Trophoblast cell (in vitro differentiated cells and primary cell): ENCODE measurements around the gene KCNB1.

Experiments used
- DNase-seq, 2 donors: peaks; one replicate each; pipeline ENCODE4 v3.0.0-alpha.2; 2016
- H2AFZ ChIP-seq: 2 replicates; pipeline ENCODE4 v1.6.1; 2013; ENCODE audit warnings: low read length, moderate library complexity, mild to moderate bottlenecking; ENCODE audit not compliant: insufficient read depth, poor library complexity
- H2AK5ac ChIP-seq: 2 replicates; pipeline ENCODE4 v1.6.1; 2013; ENCODE audit warnings: mild to moderate bottlenecking, low read length
- H2BK120ac ChIP-seq: 2 replicates; pipeline ENCODE4 v1.6.1; 2013; ENCODE audit warnings: low read length, mild to moderate bottlenecking, moderate library complexity; ENCODE audit not compliant: insufficient read depth, poor library complexity
- H2BK12ac ChIP-seq: 2 replicates; pipeline ENCODE4 v1.6.1; 2013; ENCODE audit warnings: mild to moderate bottlenecking, low read length, moderate library complexity
- H2BK5ac ChIP-seq: 2 replicates; pipeline ENCODE4 v1.6.1; 2013; ENCODE audit warnings: low read length, low read depth, moderate library complexity, mild to moderate bottlenecking; ENCODE audit not compliant: poor library complexity
- H3K14ac ChIP-seq: 2 replicates; pipeline ENCODE4 v1.6.1; 2013; ENCODE audit warnings: mild to moderate bottlenecking, low read length
- H3K18ac ChIP-seq: 2 replicates; pipeline ENCODE4 v1.6.1; 2013; ENCODE audit warnings: mild to moderate bottlenecking, low read length
- H3K23ac ChIP-seq: 2 replicates; pipeline ENCODE4 v1.6.1; 2013; ENCODE audit warnings: low read length
- H3K27ac ChIP-seq: 2 replicates; pipeline ENCODE4 v1.5.1; 2013; ENCODE audit warnings: low read depth, mild to moderate bottlenecking, inconsistent platforms, low read length, moderate library complexity
- H3K27me3 ChIP-seq: 2 replicates; pipeline ENCODE4 v1.6.1; 2013; ENCODE audit warnings: inconsistent platforms, mild to moderate bottlenecking, low read length, moderate library complexity; ENCODE audit not compliant: insufficient read depth
- H3K36me3 ChIP-seq, 2 experiments: 1 replicate in 1 of 2; 2 replicates in 1 of 2; pipeline ENCODE4 v1.6.1; 2013; ENCODE audit warnings: low read length in 2 of 2, mild to moderate bottlenecking in 2 of 2, moderate library complexity in 1 of 2; ENCODE audit not compliant: insufficient read depth in 2 of 2, control insufficient read depth in 1 of 2
- H3K4ac ChIP-seq: 2 replicates; pipeline ENCODE4 v1.6.1; 2013; ENCODE audit warnings: low read depth, mild to moderate bottlenecking, low read length, moderate library complexity
- H3K4me1 ChIP-seq, 2 experiments: 1 replicate in 1 of 2; 2 replicates in 1 of 2; pipeline ENCODE4 v1.6.1; 2013; ENCODE audit warnings: low read length in 2 of 2, mild to moderate bottlenecking in 2 of 2, moderate library complexity in 1 of 2; ENCODE audit not compliant: insufficient read depth in 2 of 2, control insufficient read depth in 1 of 2
- H3K4me2 ChIP-seq: 2 replicates; pipeline ENCODE4 v1.6.1; 2013; ENCODE audit warnings: inconsistent platforms, mild to moderate bottlenecking, low read length, moderate library complexity
- H3K4me3 ChIP-seq: 2 replicates; pipeline ENCODE4 v1.5.1; 2013; ENCODE audit warnings: mild to moderate bottlenecking, low read depth, low read length, inconsistent platforms
- H3K79me1 ChIP-seq: one replicate; pipeline ENCODE4 v1.6.1; 2013; ENCODE audit warnings: low read length
- H3K79me2 ChIP-seq: 2 replicates; pipeline ENCODE4 v1.6.1; 2013; ENCODE audit warnings: low read length, mild to moderate bottlenecking; ENCODE audit not compliant: control insufficient read depth, insufficient read depth, poor library complexity
- H3K9ac ChIP-seq: 2 replicates; pipeline ENCODE4 v1.6.1; 2013; ENCODE audit warnings: mild to moderate bottlenecking, low read length
- H3K9me3 ChIP-seq: 2 replicates; pipeline ENCODE4 v1.6.1; 2013; ENCODE audit warnings: low read depth, mild to moderate bottlenecking, control low read depth, inconsistent platforms, low read length; ENCODE audit not compliant: insufficient read depth
- H4K12ac ChIP-seq: 2 replicates; pipeline ENCODE4 v1.6.1; 2013; ENCODE audit warnings: low read depth, mild to moderate bottlenecking, low read length, moderate library complexity
- H4K8ac ChIP-seq: 2 replicates; pipeline ENCODE4 v1.6.1; 2013; ENCODE audit warnings: low read depth, mild to moderate bottlenecking, low read length, moderate library complexity
- H4K91ac ChIP-seq: one replicate; pipeline ENCODE4 v1.6.1; 2013; ENCODE audit warnings: low read depth, mild to moderate bottlenecking, low read length, moderate library complexity
- WGBS: extraction: QIAGEN DNeasy Blood & Tissue Kit; methylation state at CpG from one replicate; pipeline ENCODE4 v1.1.7; 2013; ENCODE audit warnings: missing lambda C conversion rate; ENCODE audit not compliant: insufficient read length, insufficient coverage; ENCODE audit errors: extremely low coverage; 5-methylcytosine and 5-hydroxymethylcytosine counted together

Gene KCNB1

GRCh38 chr20:49471397-49471796 is 11.1 kb downstream of the KCNB1 start:
- H3K36me3 ChIP-seq, result no peaks in the 10 kb centered on the region
- DNase-seq, result no peak
- H4K8ac ChIP-seq, result no peak overlapping the region
- no peak overlapping the region for H3K14ac ChIP-seq
- no peak overlapping the region for H3K4me3 ChIP-seq
- no peak overlapping the region for H2BK12ac ChIP-seq
- no peaks in the 10 kb centered on the region for H3K27me3 ChIP-seq
- H3K18ac ChIP-seq, result no peak overlapping the region
- no peak overlapping the region for H3K4ac ChIP-seq
- H2AFZ ChIP-seq, result no peak overlapping the region
- no peak overlapping the region for H2BK5ac ChIP-seq
- H2AK5ac ChIP-seq, result no peak overlapping the region
- H3K23ac ChIP-seq, result no peak overlapping the region
- H3K79me2 ChIP-seq, result no peaks in the 10 kb centered on the region
- no peaks in the 10 kb centered on the region for H3K79me1 ChIP-seq
- H2BK120ac ChIP-seq, result no peak overlapping the region
- no peak overlapping the region for H3K9ac ChIP-seq
- H4K91ac ChIP-seq, result no peak overlapping the region
- WGBS, result no CpG with 5 or more reads among the region's 5 CpGs
- no peaks in the 10 kb centered on the region for H3K4me1 ChIP-seq
- H3K27ac ChIP-seq, result no peak overlapping the region
- no peak overlapping the region for H3K4me2 ChIP-seq
- H3K9me3 ChIP-seq, result no peaks in the 10 kb centered on the region
- no peak overlapping the region for H4K12ac ChIP-seq

- WGBS, result no CpG with 5 or more reads among the region's 6 CpGs
- H3K9me3 ChIP-seq, result no peaks in the 10 kb centered on the region
- H3K4me2 ChIP-seq, result no peak overlapping the region
- no peak overlapping the region for H3K18ac ChIP-seq
- H2BK12ac ChIP-seq, result no peak overlapping the region
- H4K8ac ChIP-seq, result no peak overlapping the region
- no peaks in the 10 kb centered on the region for H3K79me2 ChIP-seq
- H3K27me3 ChIP-seq, result no peaks in the 10 kb centered on the region
- H3K4me1 ChIP-seq, result no peaks in the 10 kb centered on the region
- no peak overlapping the region for H3K4ac ChIP-seq
- no peak overlapping the region for H3K14ac ChIP-seq
- no peak overlapping the region for H3K4me3 ChIP-seq
- no peak overlapping the region for H2BK5ac ChIP-seq
- H3K27ac ChIP-seq, result no peak overlapping the region
- H2AFZ ChIP-seq, result no peak overlapping the region
- no peak for DNase-seq
- H3K9ac ChIP-seq, result no peak overlapping the region
- H4K12ac ChIP-seq, result no peak overlapping the region
- H3K79me1 ChIP-seq, result no peaks in the 10 kb centered on the region
- no peak overlapping the region for H4K91ac ChIP-seq
- H3K36me3 ChIP-seq, result no peaks in the 10 kb centered on the region
- H2AK5ac ChIP-seq, result no peak overlapping the region
- no peak overlapping the region for H3K23ac ChIP-seq
- H2BK120ac ChIP-seq, result no peak overlapping the region
These were observed 11.5 kb downstream of the KCNB1 start for GRCh38 chr20:49470922-49471321.

GRCh38 chr20:49469060-49469459 is 13.4 kb downstream of the KCNB1 start:
- no peaks in the 10 kb centered on the region for H3K4me1 ChIP-seq
- no peak overlapping the region for H3K27ac ChIP-seq
- H3K9me3 ChIP-seq, result no peaks in the 10 kb centered on the region
- H3K27me3 ChIP-seq, result no peaks in the 10 kb centered on the region
- H3K23ac ChIP-seq, result no peak overlapping the region
- no peak overlapping the region for H4K8ac ChIP-seq
- no peak overlapping the region for H3K4me3 ChIP-seq
- no peak overlapping the region for H2BK12ac ChIP-seq
- WGBS, result no CpG with 5 or more reads among the region's 6 CpGs
- H3K14ac ChIP-seq, result no peak overlapping the region
- no peaks in the 10 kb centered on the region for H3K79me1 ChIP-seq
- H3K9ac ChIP-seq, result no peak overlapping the region
- no peak overlapping the region for H3K4ac ChIP-seq
- H2AFZ ChIP-seq, result no peak overlapping the region
- H3K4me2 ChIP-seq, result no peak overlapping the region
- H3K36me3 ChIP-seq, result no peaks in the 10 kb centered on the region
- no peak overlapping the region for H2BK5ac ChIP-seq
- H2BK120ac ChIP-seq, result no peak overlapping the region
- no peak overlapping the region for H4K91ac ChIP-seq
- H3K79me2 ChIP-seq, result no peaks in the 10 kb centered on the region
- no peak for DNase-seq
- H3K18ac ChIP-seq, result no peak overlapping the region
- H2AK5ac ChIP-seq, result no peak overlapping the region
- H4K12ac ChIP-seq, result no peak overlapping the region

GRCh38 chr20:49468412-49468811 is 14.1 kb downstream of the KCNB1 start:
- H2BK5ac ChIP-seq, result no peak overlapping the region
- no peak overlapping the region for H4K91ac ChIP-seq
- H3K79me1 ChIP-seq, result no peaks in the 10 kb centered on the region
- no peaks in the 10 kb centered on the region for H3K27me3 ChIP-seq
- no peaks in the 10 kb centered on the region for H3K36me3 ChIP-seq
- no peak for DNase-seq
- no peaks in the 10 kb centered on the region for H3K9me3 ChIP-seq
- no peak overlapping the region for H2AK5ac ChIP-seq
- no peak overlapping the region for H4K8ac ChIP-seq
- no peak overlapping the region for H2AFZ ChIP-seq
- no CpG with 5 or more reads among the region's 7 CpGs for WGBS
- no peak overlapping the region for H2BK120ac ChIP-seq
- no peak overlapping the region for H3K4me2 ChIP-seq
- H4K12ac ChIP-seq, result no peak overlapping the region
- H3K4me3 ChIP-seq, result no peak overlapping the region
- no peak overlapping the region for H3K9ac ChIP-seq
- H3K79me2 ChIP-seq, result no peaks in the 10 kb centered on the region
- H2BK12ac ChIP-seq, result no peak overlapping the region
- no peaks in the 10 kb centered on the region for H3K4me1 ChIP-seq
- no peak overlapping the region for H3K18ac ChIP-seq
- H3K14ac ChIP-seq, result no peak overlapping the region
- H3K4ac ChIP-seq, result no peak overlapping the region
- H3K23ac ChIP-seq, result no peak overlapping the region
- no peak overlapping the region for H3K27ac ChIP-seq
